ENCODE results near the gene FTCDNL1.

DNA sequence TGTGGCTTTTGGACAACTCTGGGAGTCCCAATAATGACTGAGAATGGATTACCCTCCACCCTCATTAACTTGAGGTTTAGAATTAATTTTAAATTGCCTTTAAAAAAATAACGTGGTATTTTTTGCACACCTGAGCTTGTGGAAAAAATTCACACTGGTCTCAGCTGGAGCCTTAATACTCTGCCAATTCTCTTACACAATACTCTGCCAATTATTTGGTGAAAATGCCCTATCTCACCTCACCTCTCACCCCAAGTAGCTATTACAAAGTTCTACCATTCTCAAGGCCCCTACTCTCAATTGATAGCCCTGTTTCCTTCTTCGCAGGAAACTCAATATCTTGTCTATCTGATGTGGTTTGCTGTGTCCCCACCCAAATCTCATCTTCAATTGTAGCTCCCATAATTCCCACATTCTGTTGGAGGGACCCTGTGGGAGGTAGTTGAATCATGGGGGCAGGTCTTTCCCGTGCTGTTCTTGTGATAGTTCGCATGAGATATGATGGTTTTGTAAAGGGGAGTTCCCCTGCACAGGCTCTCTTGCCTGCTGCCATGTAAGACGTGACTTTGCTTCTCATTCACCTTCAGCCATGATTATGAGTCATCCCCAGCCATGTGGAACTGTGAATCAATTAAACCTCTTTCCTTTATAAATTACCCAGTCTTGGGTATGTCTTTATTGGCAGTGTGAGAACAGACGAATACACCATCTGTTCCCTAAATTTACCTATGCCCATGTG lies 32.7 kb upstream of the FTCDNL1 start:
- TF ChIP-seq CTCF (IDR thresholded peaks at IDR 0.05; ENCODE audit: borderline replicate concordance, extremely low read depth, low read length, poor library complexity, severe bottlenecking) (no peak), EZH2 (IDR thresholded peaks at IDR 0.05; ENCODE audit: borderline replicate concordance, low read depth, low read length, severe bottlenecking) (no peak)

Measured in DND-41 (cell line).